NCI-H1092 treated with DMSO at 0.1 percent for 48 hours (cell line): ENCODE measurements around the gene CCDC201.
"Not testable (repeated sequence)": the region's sequence is repeated elsewhere in the genome, so short reads cannot be mapped to it uniquely, and the experiment has no call there.

Experiments
- DNase-seq: peaks from one replicate; lab custom pipeline; 2025; lab: John Stamatoyannopoulos, UW

Gene CCDC201

DNA sequence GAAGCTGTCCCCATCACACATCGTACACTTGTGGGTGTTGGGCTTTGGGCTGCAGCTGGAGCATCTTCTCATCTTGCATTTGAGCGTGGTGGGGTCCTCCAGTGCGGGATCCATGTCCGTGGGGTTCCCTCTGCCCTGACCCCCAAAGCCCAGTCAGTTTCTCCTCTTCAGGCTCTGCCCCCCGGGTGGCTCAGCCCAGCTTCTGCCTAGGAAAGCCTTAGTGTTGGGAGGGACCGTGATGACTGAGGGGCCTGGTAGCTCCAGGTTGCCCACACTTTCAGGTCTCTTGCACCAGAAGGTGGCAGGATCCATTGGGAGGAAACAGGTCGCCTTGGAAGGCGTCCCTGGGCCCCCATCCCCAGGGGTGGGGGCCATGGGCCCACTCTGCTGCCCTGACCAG is 55.9 kb downstream of the CCDC201 start:
- not testable (repeated sequence) for DNase-seq

DNA sequence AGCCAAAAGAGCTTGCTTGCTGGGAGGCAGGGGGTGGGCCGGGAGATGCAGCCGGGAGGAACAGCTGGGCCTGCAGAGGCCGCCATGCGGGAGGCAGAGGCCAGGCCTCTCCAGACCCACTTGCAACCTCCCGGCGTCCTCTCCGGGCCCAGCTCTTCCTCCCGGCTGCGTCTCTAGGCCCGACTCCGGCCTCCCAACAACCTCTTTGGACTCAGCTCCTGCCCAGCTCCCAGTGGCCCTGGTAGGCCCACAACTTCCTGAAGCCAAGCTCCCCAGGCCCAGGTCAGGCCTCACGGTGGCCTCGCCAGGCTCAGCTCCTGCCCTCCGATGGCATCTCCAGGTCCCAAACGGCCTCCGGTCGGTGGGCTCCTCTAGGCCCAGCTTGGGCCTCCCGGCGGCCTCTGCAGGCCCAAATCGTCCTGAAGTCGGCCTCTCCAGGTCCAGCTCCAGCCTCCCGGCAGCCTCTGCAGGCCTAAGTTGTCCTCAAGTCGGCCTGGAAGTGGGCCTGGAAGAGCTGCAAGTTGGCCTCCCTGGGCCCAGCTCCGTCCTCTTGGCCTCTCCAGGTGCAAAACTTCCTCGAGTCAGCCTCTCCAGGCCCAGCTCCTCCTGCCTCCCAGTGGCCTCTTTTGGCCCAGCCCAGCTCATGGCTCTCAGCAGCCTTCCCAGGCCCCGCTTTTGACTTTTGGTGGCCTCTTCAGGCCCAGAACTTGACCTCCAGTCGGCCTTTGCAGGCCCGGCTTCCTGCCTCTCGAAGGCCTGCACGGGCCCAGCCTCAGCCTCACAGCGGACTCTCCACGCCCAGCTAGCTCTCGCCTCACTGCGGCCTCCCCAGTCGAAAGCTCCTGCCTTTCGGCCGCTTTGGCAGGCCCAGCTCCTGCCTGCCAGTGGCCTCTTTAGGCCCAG is 58.4 kb downstream of the CCDC201 start:
- not testable (repeated sequence) for DNase-seq

DNA sequence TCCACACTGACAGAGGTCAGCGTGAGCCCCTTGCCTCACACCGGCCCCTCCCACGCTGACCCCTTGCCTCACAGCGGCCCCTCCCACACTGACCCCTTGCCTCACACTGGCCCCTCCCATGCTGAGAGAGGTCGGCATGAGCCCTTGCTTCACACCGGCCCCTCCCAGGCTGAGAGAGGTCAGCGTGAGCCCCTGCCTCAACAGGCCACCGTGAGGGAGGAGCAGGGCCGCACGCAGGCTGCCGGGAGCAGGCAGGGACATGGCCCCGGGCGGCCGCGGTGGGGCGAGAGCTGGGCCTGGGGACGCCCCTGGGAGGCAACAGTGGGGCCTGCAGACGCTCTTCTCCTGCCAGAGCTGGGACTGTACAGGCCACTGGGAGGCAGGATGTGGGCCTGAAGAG is 59.1 kb downstream of the CCDC201 start:
- not testable (repeated sequence) for DNase-seq

DNA sequence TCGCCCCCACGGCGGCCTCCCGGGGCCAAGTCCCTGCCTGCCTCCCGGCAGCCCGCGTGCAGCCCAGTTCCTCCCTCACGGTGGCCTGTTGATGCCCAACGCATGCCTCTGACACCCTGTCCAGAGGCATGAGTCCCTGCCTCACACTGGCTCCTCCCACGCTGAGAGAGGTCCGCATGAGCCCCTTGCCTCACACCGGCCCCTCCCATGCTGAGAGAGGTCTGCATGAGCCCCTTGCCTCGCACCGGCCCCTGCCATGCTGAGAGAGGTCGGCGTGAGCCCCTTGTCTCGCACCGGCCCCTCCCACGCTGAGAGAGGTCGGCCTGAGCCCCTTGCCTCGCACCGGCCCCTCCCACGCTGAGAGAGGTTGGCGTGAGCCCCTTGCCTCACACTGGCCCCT is 59.9 kb downstream of the CCDC201 start:
- DNase-seq, result no peak

DNA sequence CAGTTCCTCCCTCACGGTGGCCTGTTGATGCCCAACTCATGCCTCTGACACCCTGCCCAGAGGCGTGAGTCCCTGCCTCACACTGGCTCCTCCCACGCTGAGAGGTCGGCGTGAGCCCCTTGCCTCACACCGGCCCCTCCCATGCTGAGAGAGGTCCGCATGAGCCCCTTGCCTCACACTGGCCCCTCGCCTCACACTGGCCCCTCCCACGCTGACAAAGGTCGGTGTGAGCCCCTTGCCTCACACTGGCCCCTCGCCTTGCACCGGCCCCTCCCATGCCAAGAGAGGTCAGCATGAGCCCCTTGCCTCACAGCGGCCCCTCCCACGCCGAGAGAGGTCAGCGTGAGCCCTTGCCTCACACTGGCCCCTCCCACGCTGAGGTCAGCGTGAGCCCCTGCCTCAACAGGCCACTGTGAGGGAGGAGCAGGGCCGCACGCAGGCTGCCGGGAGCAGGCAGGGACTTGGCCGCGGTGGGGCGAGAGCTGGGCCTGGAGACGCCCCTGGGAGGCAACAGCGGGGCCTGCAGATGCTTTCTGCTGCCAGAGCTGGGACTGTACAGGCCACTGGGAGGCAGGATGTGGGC is 61.1 kb downstream of the CCDC201 start:
- not testable (repeated sequence) for DNase-seq

DNA sequence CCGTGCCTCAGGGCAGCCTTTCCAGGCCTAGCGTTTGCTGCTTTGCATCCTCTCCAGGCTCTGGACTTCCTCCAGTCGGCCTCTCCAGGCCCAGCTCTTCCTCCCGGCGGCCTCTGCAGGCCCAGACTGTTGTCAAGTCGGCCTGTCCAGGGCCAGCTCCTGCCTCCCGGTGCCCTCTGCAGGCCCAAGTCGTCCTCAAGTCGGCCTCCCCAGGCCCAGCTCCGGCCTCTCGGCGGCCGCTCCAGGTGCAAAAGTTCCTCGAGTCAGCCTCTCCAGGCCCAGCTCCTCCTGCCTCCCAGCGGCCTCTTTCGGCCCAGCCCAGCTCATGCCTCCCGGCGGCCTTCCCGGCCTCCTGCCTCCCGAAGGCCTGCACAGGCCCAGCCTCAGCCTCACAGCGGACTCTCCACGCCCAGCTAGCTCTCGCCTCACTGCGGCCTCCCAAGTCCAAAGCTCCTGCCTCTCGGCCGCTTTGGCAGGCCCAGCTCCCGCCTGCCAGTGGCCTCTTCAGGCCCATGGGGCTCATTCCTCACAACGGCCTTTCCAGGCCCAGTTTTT is 62.4 kb downstream of the CCDC201 start:
- DNase-seq, result not testable (repeated sequence)
